ENCODE results near the gene STAB2. TPM values are rescaled to one million over a fixed set of nuclear protein-coding genes. Genes with fewer than 3 reads are reported as not detected.

Gene STAB2
- total RNA-seq, 1 donor from 2014 or later, result not detected

- no peak for DNase-seq (ENCODE audit: low spot score)
- Mint-ChIP-seq H3K36me3 (peaks cover 28% of the 10 kb centered on the region), H3K9me3 (no peaks in the 10 kb centered on the region), H3K4me3 (no peak overlapping the region), H3K27me3 (ENCODE audit: insufficient read depth, low read depth) (no peaks in the 10 kb centered on the region), H3K27ac (no peak overlapping the region), H3K4me1 (peaks cover 2% of the 10 kb centered on the region)
- Histone ChIP-seq H3K27me3 (no peaks in the 10 kb centered on the region), H3K9ac (no peak overlapping the region), H3K79me2 (ENCODE audit: low read depth) (no peaks in the 10 kb centered on the region), H3K27ac (no peak overlapping the region), H2AFZ (replicated peaks) (no peak overlapping the region), H3K4me3 (no peak overlapping the region), H3F3A (ENCODE audit: low read depth) (no peaks in the 10 kb centered on the region), H4K20me1 (ENCODE audit: low read depth) (no peaks in the 10 kb centered on the region), H3K4me2 (no peak overlapping the region), H3K4me1 (no peaks in the 10 kb centered on the region), H3K9me3 (ENCODE audit: low read depth) (no peaks in the 10 kb centered on the region), H3K36me3 (no peaks in the 10 kb centered on the region)
- no peak for TF ChIP-seq EZH2 (IDR thresholded peaks at IDR 0.05)
- no peak for TF ChIP-seq EZH2phosphoT487 (IDR thresholded peaks at IDR 0.05)
- TF ChIP-seq CTCF (IDR thresholded peaks at IDR 0.05), result no peak
These were observed 193.9 kb downstream of the STAB2 start for GRCh38 chr12:103780992-103781391.

GRCh38 chr12:103782399-103782798 is 195.3 kb downstream of the STAB2 start:
- H3F3A ChIP-seq (ENCODE audit: low read depth), result no peaks in the 10 kb centered on the region
- H3K9me3 Mint-ChIP-seq, result no peaks in the 10 kb centered on the region
- no peak overlapping the region for H3K27ac Mint-ChIP-seq
- H3K27ac ChIP-seq, result no peak overlapping the region
- no peak overlapping the region for H3K9ac ChIP-seq
- H3K36me3 Mint-ChIP-seq, result peaks cover 23% of the 10 kb centered on the region
- H3K4me1 Mint-ChIP-seq, result peaks cover 2% of the 10 kb centered on the region
- no peak for DNase-seq (ENCODE audit: low spot score)
- TF ChIP-seq EZH2phosphoT487 (IDR thresholded peaks at IDR 0.05), result no peak
- no peak for TF ChIP-seq EZH2 (IDR thresholded peaks at IDR 0.05)
- no peak for TF ChIP-seq CTCF (IDR thresholded peaks at IDR 0.05)
- H3K27me3 ChIP-seq, result no peaks in the 10 kb centered on the region
- H3K36me3 ChIP-seq, result no peaks in the 10 kb centered on the region
- no peaks in the 10 kb centered on the region for H3K9me3 ChIP-seq (ENCODE audit: low read depth)
- no peak overlapping the region for H2AFZ ChIP-seq (replicated peaks)
- H3K79me2 ChIP-seq (ENCODE audit: low read depth), result no peaks in the 10 kb centered on the region
- no peaks in the 10 kb centered on the region for H3K4me1 ChIP-seq
- no peak overlapping the region for H3K4me3 ChIP-seq
- no peaks in the 10 kb centered on the region for H4K20me1 ChIP-seq (ENCODE audit: low read depth)
- no peak overlapping the region for H3K4me3 Mint-ChIP-seq
- H3K27me3 Mint-ChIP-seq (ENCODE audit: insufficient read depth, low read depth), result no peaks in the 10 kb centered on the region
- H3K4me2 ChIP-seq, result no peak overlapping the region

DNA sequence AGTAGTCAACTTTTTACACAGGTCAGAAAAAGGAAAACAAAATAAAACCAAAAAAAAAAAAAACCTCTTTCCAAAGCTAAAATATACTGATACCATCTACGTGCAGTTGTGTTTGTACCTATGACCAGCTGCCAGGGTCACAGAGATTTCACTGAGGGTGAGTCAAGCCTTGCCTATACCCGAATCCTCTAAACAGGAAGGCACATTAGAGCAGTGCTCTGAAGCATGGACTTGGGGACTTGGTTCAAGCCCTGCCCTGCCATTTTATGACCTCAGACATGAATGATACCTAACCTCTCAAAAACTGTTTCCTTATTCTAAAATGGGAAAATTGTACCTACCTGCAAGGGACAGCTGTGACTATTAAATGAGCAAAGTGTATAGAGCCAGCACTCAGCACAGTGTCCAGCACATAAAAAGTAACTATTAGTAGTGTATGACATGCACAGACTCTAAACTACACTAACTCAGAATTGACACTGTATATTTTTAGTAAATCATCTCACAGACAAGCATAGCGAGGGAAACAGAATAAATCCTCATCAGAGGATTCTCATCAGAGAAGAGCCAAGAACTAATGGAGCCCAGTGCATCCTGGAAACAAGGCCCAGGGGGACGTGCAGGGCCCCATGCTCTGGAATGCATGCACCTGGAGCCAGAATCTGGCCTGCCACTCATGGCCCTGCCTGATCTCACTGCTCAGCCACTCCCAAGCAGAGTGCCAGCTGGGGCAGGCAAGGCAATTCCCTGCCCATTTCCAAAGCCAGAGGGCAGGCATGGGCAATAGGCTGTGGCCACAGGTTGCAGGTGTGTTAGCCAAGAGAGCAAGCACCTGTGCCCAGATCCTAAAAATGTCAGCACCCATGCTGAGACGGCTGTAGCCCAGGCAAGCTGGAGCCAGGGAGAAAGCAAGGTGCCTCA is 196.9 kb downstream of the STAB2 start:
- no peak overlapping the region for H3K9ac ChIP-seq
- no peaks in the 10 kb centered on the region for H3K27me3 ChIP-seq
- no peak for DNase-seq (ENCODE audit: low spot score)
- H3K9me3 Mint-ChIP-seq, result no peaks in the 10 kb centered on the region
- no peak overlapping the region for H2AFZ ChIP-seq (replicated peaks)
- H3K4me2 ChIP-seq, result no peak overlapping the region
- no peak overlapping the region for H3K27ac ChIP-seq
- no peaks in the 10 kb centered on the region for H3K79me2 ChIP-seq (ENCODE audit: low read depth)
- no peaks in the 10 kb centered on the region for H3K36me3 ChIP-seq
- H3K36me3 Mint-ChIP-seq, result peaks cover 17% of the 10 kb centered on the region
- TF ChIP-seq EZH2phosphoT487 (IDR thresholded peaks at IDR 0.05) (no peak), CTCF (IDR thresholded peaks at IDR 0.05) (no peak), EZH2 (IDR thresholded peaks at IDR 0.05) (no peak)
- H3K4me1 ChIP-seq, result no peaks in the 10 kb centered on the region
- no peaks in the 10 kb centered on the region for H4K20me1 ChIP-seq (ENCODE audit: low read depth)
- H3K4me3 ChIP-seq, result no peak overlapping the region
- no peak overlapping the region for H3K27ac Mint-ChIP-seq
- no peaks in the 10 kb centered on the region for H3F3A ChIP-seq (ENCODE audit: low read depth)
- H3K27me3 Mint-ChIP-seq (ENCODE audit: insufficient read depth, low read depth), result no peaks in the 10 kb centered on the region
- no peak overlapping the region for H3K4me3 Mint-ChIP-seq
- H3K4me1 Mint-ChIP-seq, result peaks cover 2% of the 10 kb centered on the region
- no peaks in the 10 kb centered on the region for H3K9me3 ChIP-seq (ENCODE audit: low read depth)

Data from neural progenitor cell (in vitro differentiated cells).